HepG2 (cell line): ENCODE data around the gene RHOG. TPM values are rescaled to one million over a fixed set of nuclear protein-coding genes. Genes with fewer than 3 reads are reported as not detected.

Experiments used
- AHR ChIP-seq: IDR thresholded peaks from 2 replicates; pipeline ENCODE4 v1.6.1; 2018; ENCODE audit warnings: missing genetic modification reagents, missing compliant biosample characterization
- ATAD3A ChIP-seq: sonication (generic); formaldehyde crosslinking; IDR thresholded peaks from 2 replicates; pipeline ENCODE4 v1.4.0; 2020; ENCODE audit warnings: missing genetic modification reagents
- CAMTA2 ChIP-seq: sonication (generic); formaldehyde crosslinking; IDR thresholded peaks from 2 replicates; pipeline ENCODE4 v1.4.0; 2020; ENCODE audit warnings: mild to moderate bottlenecking, missing genetic modification reagents, borderline replicate concordance
- CREB1 ChIP-seq, 2 experiments: fragments of 450-650 bp in 1 of 2; IDR thresholded peaks; 2 replicates each; pipeline ENCODE4 v1.6.1; 2016 to 2017; ENCODE audit warnings: control low read depth in 1 of 2, mild to moderate bottlenecking in 1 of 2, missing compliant biosample characterization in 1 of 2, missing genetic modification characterization in 1 of 2
- FLYWCH1 ChIP-seq: sonication (generic); formaldehyde crosslinking; IDR thresholded peaks from 2 replicates; pipeline ENCODE4 v1.8.1; 2023; ENCODE audit warnings: mild to moderate bottlenecking, missing genetic modification reagents
- FOXJ3 ChIP-seq: sonication (generic); formaldehyde crosslinking; IDR thresholded peaks from 2 replicates; pipeline ENCODE4 v1.4.0; 2020; ENCODE audit warnings: missing genetic modification reagents, mild to moderate bottlenecking, borderline replicate concordance
- GFI1 ChIP-seq: sonication (generic); formaldehyde crosslinking; IDR thresholded peaks from 2 replicates; pipeline ENCODE4 v1.5.0; 2020; ENCODE audit warnings: missing genetic modification reagents, mild to moderate bottlenecking, borderline replicate concordance
- HOMEZ ChIP-seq: IDR thresholded peaks from 2 replicates; pipeline ENCODE4 v1.6.1; 2016; ENCODE audit warnings: low read depth
- HOXA5 ChIP-seq: sonication (generic); formaldehyde crosslinking; IDR thresholded peaks from 2 replicates; pipeline ENCODE4 v1.4.0; 2020; ENCODE audit warnings: missing genetic modification reagents
- KLF6 ChIP-seq: IDR thresholded peaks from 2 replicates; pipeline ENCODE4 v1.8.0; 2016; ENCODE audit warnings: missing biosample characterization, missing genetic modification reagents
- NCOR1 ChIP-seq: fragments of 200-600 bp; sonication (generic); IDR thresholded peaks from 2 replicates; pipeline ENCODE4 v1.7.0; 2017; ENCODE audit warnings: antibody characterized with exemption, low read length, borderline replicate concordance
- NRL ChIP-seq: sonication (generic); formaldehyde crosslinking; IDR thresholded peaks from 2 replicates; pipeline ENCODE4 v1.5.0; 2020; ENCODE audit warnings: missing genetic modification reagents, mild to moderate bottlenecking, moderate library complexity, borderline replicate concordance
- PATZ1 ChIP-seq: sonication (generic); formaldehyde crosslinking; IDR thresholded peaks from 2 replicates; pipeline ENCODE4 v1.4.0; 2020; ENCODE audit warnings: missing genetic modification reagents
- XRCC5 ChIP-seq: fragments of 200-400 bp; formaldehyde crosslinking; optimal IDR thresholded peaks from 2 replicates; pipeline ENCODE3; 2017; ENCODE audit warnings: mild to moderate bottlenecking, low read length
- ZBTB42 ChIP-seq: sonication (generic); formaldehyde crosslinking; IDR thresholded peaks from 2 replicates; pipeline ENCODE4 v1.5.0; 2020; ENCODE audit warnings: mild to moderate bottlenecking, missing genetic modification reagents
- ZBTB8A ChIP-seq: sonication (generic); formaldehyde crosslinking; IDR thresholded peaks from 2 replicates; pipeline ENCODE4 v1.4.0; 2020; ENCODE audit warnings: mild to moderate bottlenecking, low read depth, missing genetic modification reagents, borderline replicate concordance
- ZNF142 ChIP-seq: sonication (generic); formaldehyde crosslinking; IDR thresholded peaks from 2 replicates; pipeline ENCODE4 v1.4.0; 2020; ENCODE audit warnings: missing genetic modification reagents
- polyA plus RNA-seq, 8 experiments: library from polyadenylated mRNA; depleted of rRNA in 3 of 8; stranded (reverse) in 7 of 8; unstranded in 1 of 8; fragments of >200 nt; fragmentation: Illumina TruSeq in 4 of 8; extraction: Trizol in 4 of 8; gene quantifications; 2 replicates each; pipeline versions ENCODE4 v1.2.1 to v1.2.3, GENCODE V29; 2011 to 2016; ENCODE audit warnings: low read depth in 4 of 8, missing spikeins in 1 of 8, mixed read lengths in 1 of 8; ENCODE audit not compliant: insufficient read depth in 1 of 8
- total RNA-seq, 5 experiments: library from RNA; depleted of rRNA; stranded (reverse); fragments of >200 nt; fragmentation: Illumina TruSeq; extraction: Trizol; gene quantifications; 2 replicates each; pipeline ENCODE4 v1.2.3, GENCODE V29; 2016; ENCODE audit warnings: low read depth in 1 of 5
- TF ChIP-seq, protein P1 (sequence below): sonication (generic); formaldehyde crosslinking; conservative IDR thresholded peaks from 2 replicates; pipeline ENCODE4 v1.8.1; 2023; ENCODE audit warnings: missing genetic modification reagents

The RHOG gene
- total and polyA plus RNA-seq, 2 of the 13 experiments (the other 11 are each of a cell fraction or from before 2014, with no cell fraction given) = 7.7 to 23.4 TPM

DNA sequence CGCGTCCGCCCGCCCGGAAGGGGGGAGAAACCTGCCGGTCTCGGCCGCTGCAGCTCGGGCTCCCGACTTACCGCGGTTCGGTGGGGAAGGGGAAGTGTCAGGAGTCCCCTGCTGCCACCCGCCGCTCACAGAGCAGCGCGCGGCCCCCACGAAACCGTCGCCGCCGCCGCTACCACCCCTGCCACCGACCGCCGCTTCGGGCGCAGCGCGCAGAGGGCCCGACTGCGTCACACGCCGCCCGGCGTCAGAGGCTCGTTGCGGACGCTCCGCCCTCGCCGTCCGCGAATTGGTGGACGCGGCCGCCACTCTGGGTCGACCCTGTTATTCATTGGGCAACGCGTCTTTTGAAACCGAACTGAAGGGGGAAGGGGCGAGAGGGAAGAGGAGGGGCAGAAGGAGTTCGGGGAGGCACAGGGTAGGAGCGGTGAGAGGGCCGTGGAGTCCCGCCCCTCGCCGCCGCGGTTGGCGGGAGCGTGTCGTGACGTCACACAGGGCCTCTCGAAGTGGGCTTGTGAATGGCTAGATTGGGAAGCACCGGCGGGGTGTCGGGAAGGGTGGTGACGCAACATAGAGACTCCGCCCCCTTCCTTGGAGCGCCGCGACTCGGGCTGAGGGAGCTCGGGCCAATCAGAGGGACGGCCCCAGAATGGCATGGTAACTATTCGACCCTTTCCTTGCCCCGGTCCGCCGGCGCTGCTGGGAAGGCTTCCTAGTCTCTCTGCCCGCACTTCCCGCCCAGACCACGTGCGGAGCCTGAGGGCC, 43.2 kb downstream of the RHOG start, which contains the start of gene NUP98 (continued):
- peak; percentile 46; the same call in 1 of the 2 replicates for TF ChIP-seq ZBTB42 (CRISPR knock-in tag)
- TF ChIP-seq AHR (CRISPR knock-in tag) = peak; percentile 95; the same call in 1 of the 2 replicates
- TF ChIP-seq HOXA5 (CRISPR knock-in tag) = no peak
- peak; percentile 51; the same call in 1 of the 2 replicates for TF ChIP-seq HOMEZ (CRISPR knock-in tag)
- TF ChIP-seq ZBTB8A (CRISPR knock-in tag) = 0 out of 2 replicates have a peak, but pooled peaks have one; percentile 38
- peak; percentile 53 for TF ChIP-seq XRCC5
- TF ChIP-seq NRL (CRISPR knock-in tag) = peak; percentile 78
- TF ChIP-seq ATAD3A (CRISPR knock-in tag) = 0 out of 2 replicates have a peak, but pooled peaks have one; percentile 73
- TF ChIP-seq FOXJ3 (CRISPR knock-in tag) = no peak
- peak; percentile 57 for TF ChIP-seq PATZ1 (CRISPR knock-in tag)
- TF ChIP-seq FLYWCH1 (CRISPR knock-in tag) = no peak
- TF ChIP-seq NCOR1 = peak; percentile 53; the same call in 1 of the 2 replicates
- no peak for TF ChIP-seq CAMTA2 (CRISPR knock-in tag)
- peak; percentile 100 for TF ChIP-seq CREB1 (IDR thresholded peaks at IDR 0.05)
- TF ChIP-seq CREB1 (CRISPR knock-in tag; IDR thresholded peaks at IDR 0.05) = peak; percentile 97
- peak; percentile 41; the same call in 1 of the 2 replicates for TF ChIP-seq KLF6 (CRISPR knock-in tag)
- peak; percentile 53 for TF ChIP-seq ZNF142
- TF ChIP-seq, protein P1, sequence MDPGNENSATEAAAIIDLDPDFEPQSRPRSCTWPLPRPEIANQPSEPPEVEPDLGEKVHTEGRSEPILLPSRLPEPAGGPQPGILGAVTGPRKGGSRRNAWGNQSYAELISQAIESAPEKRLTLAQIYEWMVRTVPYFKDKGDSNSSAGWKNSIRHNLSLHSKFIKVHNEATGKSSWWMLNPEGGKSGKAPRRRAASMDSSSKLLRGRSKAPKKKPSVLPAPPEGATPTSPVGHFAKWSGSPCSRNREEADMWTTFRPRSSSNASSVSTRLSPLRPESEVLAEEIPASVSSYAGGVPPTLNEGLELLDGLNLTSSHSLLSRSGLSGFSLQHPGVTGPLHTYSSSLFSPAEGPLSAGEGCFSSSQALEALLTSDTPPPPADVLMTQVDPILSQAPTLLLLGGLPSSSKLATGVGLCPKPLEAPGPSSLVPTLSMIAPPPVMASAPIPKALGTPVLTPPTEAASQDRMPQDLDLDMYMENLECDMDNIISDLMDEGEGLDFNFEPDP (CRISPR knock-in tag) = no peak
- peak; percentile 54; the same call in 1 of the 2 replicates for TF ChIP-seq GFI1 (CRISPR knock-in tag)
